KOPT-K1 (cell line): ENCODE measurements around the gene HSPE1.
"Not testable (repeated sequence)": the region's sequence is repeated elsewhere in the genome, so short reads cannot be mapped to it uniquely, and the experiment has no call there.

ENCODE experiments used
- H3K27ac ChIP-seq: fragments of 200-600 bp; sonication (generic); 2 replicates; pipeline ENCODE4 v1.5.1; 2016; ENCODE audit warnings: antibody characterized with exemption, mild to moderate bottlenecking, low read depth, low read length; ENCODE audit not compliant: poor library complexity, severe bottlenecking
- H3K36me3 ChIP-seq: fragments of 200-600 bp; sonication (generic); 2 replicates; pipeline ENCODE4 v1.5.1; 2017; ENCODE audit warnings: antibody characterized with exemption, mild to moderate bottlenecking, low read length, moderate library complexity; ENCODE audit not compliant: insufficient read depth
- H3K9me3 ChIP-seq: fragments of 200-600 bp; sonication (generic); 2 replicates; pipeline ENCODE4 v1.5.1; 2017; ENCODE audit warnings: antibody characterized with exemption, low read length, mild to moderate bottlenecking; ENCODE audit not compliant: insufficient read depth, poor library complexity, severe bottlenecking

Gene HSPE1

GRCh38 chr2:197484248-197484647 is 15.9 kb upstream of the HSPE1 start:
- H3K27ac ChIP-seq = not testable (repeated sequence)
- peaks cover 19% of the 10 kb centered on the region for H3K9me3 ChIP-seq
- H3K36me3 ChIP-seq = peaks cover 74% of the 10 kb centered on the region

DNA sequence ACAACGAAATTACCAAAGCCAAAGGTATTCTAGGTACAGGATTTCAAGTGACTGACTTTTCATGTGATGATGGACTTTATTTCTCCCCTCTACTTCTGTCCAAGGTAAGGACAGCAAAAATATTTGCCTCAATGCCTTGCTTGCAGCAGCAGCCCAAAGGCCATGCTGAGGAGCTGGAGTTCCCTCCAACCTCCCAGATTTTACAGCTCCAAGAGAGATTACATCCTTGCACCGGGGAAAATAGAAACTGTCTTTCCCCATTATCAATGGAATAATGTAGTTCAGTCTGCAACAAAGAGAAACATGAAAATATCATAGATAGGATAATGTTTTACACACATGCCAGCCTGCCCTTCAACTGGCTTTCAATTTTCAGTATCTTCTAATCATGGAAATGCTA is 14.0 kb upstream of the HSPE1 start:
- H3K27ac ChIP-seq = no peak overlapping the region
- H3K9me3 ChIP-seq = peaks cover 19% of the 10 kb centered on the region
- peaks cover 80% of the 10 kb centered on the region for H3K36me3 ChIP-seq

DNA sequence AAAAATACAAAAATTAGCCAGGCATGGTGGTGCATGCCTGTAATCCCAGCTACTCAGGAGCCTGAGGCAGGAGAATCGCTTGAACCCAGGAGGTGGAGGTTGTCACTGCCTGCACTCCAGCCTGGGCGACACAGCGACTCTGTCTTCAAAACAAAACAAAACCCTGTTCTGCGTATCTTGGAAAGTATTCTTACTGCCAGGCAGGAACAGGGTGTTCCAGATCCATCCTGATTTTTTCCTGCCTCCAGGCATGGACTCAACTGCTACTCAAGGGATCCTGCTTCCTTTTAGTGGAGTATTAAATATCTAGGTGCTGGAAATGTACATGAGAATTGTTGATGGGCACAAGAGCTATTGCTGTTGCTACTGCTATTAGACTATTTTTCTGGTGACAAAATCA is 12.8 kb upstream of the HSPE1 start:
- no peak overlapping the region for H3K27ac ChIP-seq
- H3K9me3 ChIP-seq = peaks cover 19% of the 10 kb centered on the region
- peaks cover 91% of the 10 kb centered on the region for H3K36me3 ChIP-seq

GRCh38 chr2:197495433-197496134 is 4.6 kb upstream of the HSPE1 start:
- Histone ChIP-seq H3K27ac (no peak overlapping the region), H3K9me3 (no peaks in the 10 kb centered on the region), H3K36me3 (peaks cover 81% of the 10 kb centered on the region)

- Histone ChIP-seq H3K27ac (no peak overlapping the region), H3K36me3 (peaks cover 74% of the 10 kb centered on the region)
These were observed 3.5 kb upstream of the HSPE1 start for GRCh38 chr2:197496695-197497094.

GRCh38 chr2:197497326-197497725 is 2.9 kb upstream of the HSPE1 start:
- no peaks in the 10 kb centered on the region for H3K9me3 ChIP-seq
- H3K36me3 ChIP-seq = peaks cover 74% of the 10 kb centered on the region
- peak overlapping the region; percentile 92 for H3K27ac ChIP-seq

More at GRCh38 chr2:197496695-197497094, 3.5 kb upstream of the HSPE1 start:
- H3K9me3 ChIP-seq = no peaks in the 10 kb centered on the region

DNA sequence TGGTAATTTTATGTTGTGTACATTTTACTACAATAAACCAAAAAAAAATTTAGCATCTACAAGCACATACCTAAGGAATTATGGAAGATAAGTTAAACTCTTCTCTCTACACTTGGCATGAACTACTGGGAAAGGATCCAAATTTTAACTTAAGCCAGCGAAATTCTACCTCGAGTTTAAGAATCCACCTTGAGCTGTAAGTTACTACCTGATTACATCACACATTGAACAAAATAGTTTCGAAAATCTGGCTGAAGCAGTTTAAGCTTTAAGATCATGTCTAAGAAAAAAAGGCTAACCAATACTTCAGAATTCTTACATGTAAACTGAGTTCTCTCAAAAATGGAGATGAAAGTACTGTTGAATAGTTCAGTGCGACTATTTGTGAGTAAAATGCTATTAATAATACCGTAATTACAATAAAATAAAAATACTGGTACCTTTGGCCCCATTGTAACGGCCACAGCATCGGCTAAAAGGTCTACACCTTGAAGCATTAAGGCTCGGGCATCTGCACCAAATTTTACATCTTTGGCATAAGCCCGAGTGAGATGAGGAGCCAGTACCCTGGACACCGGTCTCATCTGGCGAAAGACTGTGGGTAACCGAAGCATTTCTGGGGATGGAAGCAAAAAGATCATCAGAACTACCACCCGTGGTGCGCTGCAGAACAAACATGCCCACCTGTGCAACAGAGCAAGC is 1.8 kb upstream of the HSPE1 start:
- H3K27ac ChIP-seq = peak overlapping the region; percentile 92
- H3K36me3 ChIP-seq = peaks cover 74% of the 10 kb centered on the region
- no peaks in the 10 kb centered on the region for H3K9me3 ChIP-seq

GRCh38 chr2:197498937-197499593 is 1.1 kb upstream of the HSPE1 start:
- H3K9me3 ChIP-seq = no peaks in the 10 kb centered on the region
- peak overlapping the region; percentile 92 for H3K27ac ChIP-seq
- peaks cover 74% of the 10 kb centered on the region for H3K36me3 ChIP-seq

- Histone ChIP-seq H3K27ac (peak overlapping the region; percentile 92), H3K9me3 (no peaks in the 10 kb centered on the region), H3K36me3 (peaks cover 73% of the 10 kb centered on the region)
These were observed 438 bp downstream of the HSPE1 start for GRCh38 chr2:197500503-197501131.

DNA sequence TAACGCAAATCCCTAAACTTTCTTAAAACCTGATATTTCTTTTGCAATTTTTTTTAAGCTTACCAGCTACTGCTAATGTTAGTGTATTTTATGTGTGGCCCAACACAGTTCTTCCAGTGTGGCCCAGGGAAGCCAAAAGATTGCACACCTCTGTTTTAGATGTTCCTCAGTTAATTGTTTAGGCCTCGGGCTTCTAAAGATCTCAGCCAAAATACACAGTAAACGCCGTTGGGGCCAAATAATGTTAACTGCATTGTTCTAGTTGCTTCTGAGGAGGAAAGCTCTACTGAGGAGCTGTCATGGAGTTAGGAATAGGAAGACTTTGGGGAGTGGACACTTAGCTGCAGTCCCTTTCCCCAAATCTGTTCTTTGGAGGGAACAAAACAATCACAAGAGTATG is 2.0 kb downstream of the HSPE1 start:
- peaks cover 70% of the 10 kb centered on the region for H3K36me3 ChIP-seq
- H3K27ac ChIP-seq = peak overlapping the region; percentile 17
- H3K9me3 ChIP-seq = no peaks in the 10 kb centered on the region

GRCh38 chr2:197502685-197503084 is 2.5 kb downstream of the HSPE1 start:
- Histone ChIP-seq H3K27ac (no peak overlapping the region), H3K36me3 (peaks cover 69% of the 10 kb centered on the region), H3K9me3 (no peaks in the 10 kb centered on the region)

DNA sequence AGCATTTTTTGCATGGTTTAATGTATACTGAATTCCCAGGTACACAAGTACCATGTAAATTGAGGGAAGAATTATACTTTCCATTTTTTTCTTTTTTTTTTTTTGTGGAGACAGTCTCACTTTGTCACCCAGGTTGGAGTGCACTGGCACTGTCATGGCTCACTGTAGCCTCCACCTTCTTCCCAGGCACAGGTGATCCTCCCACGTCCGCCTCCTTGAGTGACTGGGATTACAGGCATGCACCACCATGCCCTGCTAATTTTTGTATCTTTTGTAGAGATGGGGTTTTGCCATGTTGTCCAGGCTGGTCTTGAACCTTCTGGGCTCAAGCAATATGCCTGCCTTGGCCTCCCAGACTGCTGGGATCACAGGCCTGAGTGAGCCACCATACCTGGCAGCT is 3.8 kb downstream of the HSPE1 start:
- peaks cover 72% of the 10 kb centered on the region for H3K36me3 ChIP-seq
- H3K9me3 ChIP-seq = no peaks in the 10 kb centered on the region
- no peak overlapping the region for H3K27ac ChIP-seq

- H3K9me3 ChIP-seq = no peaks in the 10 kb centered on the region
- H3K36me3 ChIP-seq = peaks cover 72% of the 10 kb centered on the region
- no peak overlapping the region for H3K27ac ChIP-seq
These were observed 4.3 kb downstream of the HSPE1 start for GRCh38 chr2:197504512-197504911.

DNA sequence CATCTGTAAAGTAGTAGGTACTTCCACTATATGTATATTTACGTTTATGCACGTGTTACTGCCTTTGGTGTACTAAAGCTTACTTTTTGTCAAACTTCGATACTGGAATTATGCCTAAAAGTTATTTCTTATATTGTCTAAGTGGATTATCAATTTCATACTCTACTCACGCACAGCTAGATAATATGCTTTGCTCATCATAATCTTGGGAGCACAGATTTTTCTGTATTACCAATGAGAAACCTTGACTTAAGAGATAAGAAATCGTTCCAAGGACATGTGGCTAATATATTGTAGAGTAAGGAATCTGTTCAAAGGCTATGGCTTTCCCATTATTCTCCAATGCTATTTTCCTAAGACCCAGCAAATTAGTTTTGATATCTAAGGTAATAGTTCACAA is 6.5 kb downstream of the HSPE1 start:
- Histone ChIP-seq H3K36me3 (peaks cover 76% of the 10 kb centered on the region), H3K27ac (no peak overlapping the region), H3K9me3 (no peaks in the 10 kb centered on the region)

DNA sequence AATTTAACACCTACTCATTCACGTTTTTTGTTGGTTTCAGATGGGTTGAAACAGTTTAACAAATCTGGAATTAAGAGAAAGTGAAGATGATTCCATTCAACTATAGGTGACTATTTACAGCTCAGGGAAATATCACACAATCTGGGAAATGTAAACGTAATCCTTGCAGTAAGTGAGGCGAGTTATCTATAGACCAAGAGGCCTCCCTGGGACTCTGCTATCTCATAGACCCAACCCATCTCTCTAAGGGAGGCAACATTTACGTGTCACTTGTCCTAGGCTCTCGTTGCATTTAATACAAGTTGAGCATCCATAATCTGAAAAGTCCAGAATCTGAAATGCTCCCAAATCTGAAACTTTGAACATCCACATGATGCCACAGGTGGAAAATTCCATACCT is 13.7 kb downstream of the HSPE1 start:
- no peak overlapping the region for H3K27ac ChIP-seq
- H3K9me3 ChIP-seq = no peaks in the 10 kb centered on the region
- peaks cover 9% of the 10 kb centered on the region; the same call in 1 of the 2 replicates for H3K36me3 ChIP-seq
